OCI-LY7 (cell line): Measurements from ENCODE around the gene LSAMP. TPM values are rescaled to one million over a fixed set of nuclear protein-coding genes. Genes with fewer than 3 reads are reported as not detected.

Source experiments
- BruUV-seq: library from RNA; stranded (reverse); fragments of 400-500 nt; replicated peaks from 2 replicates; lab custom pipeline; 2021; lab: Mats Ljungman, UMichigan
- CTCF ChIA-PET: fragments of 300-600 bp; sonication (Branson Sonifier 250); formaldehyde crosslinking; loops from one replicate; lab custom pipeline; 2022; ENCODE audit warnings: antibody characterized with exemption; ENCODE audit not compliant: unreplicated experiment; lab: Charles Lee
- POLR2A ChIA-PET: fragments of 300-600 bp; sonication (Branson Sonifier 250); formaldehyde crosslinking; loops from one replicate; lab custom pipeline; 2022; ENCODE audit warnings: antibody characterized with exemption; lab: Charles Lee
- DNase-seq: peaks from one replicate; pipeline ENCODE4 v3.0.0-alpha.2; 2015; ENCODE audit warnings: low spot score
- H2AFZ ChIP-seq: fragments of 200-600 bp; sonication (generic), shearing (Covaris generic); 2 replicates; pipeline ENCODE4 v1.6.1; 2014; ENCODE audit warnings: mild to moderate bottlenecking, antibody characterized with exemption, low read length, moderate library complexity
- H3K27ac ChIP-seq: fragments of 200-600 bp; sonication (generic); 2 replicates; pipeline ENCODE4 v1.5.1; 2014; ENCODE audit warnings: mixed run types, low read depth, mild to moderate bottlenecking, moderate library complexity, low read length, inconsistent platforms; ENCODE audit not compliant: poor library complexity, severe bottlenecking
- H3K36me3 ChIP-seq: fragments of 200-600 bp; sonication (generic); 2 replicates; pipeline ENCODE4 v1.6.1; 2014; ENCODE audit warnings: mild to moderate bottlenecking, antibody characterized with exemption, low read length, moderate library complexity, mixed read lengths; ENCODE audit not compliant: insufficient read depth
- H3K4me1 ChIP-seq: fragments of 200-600 bp; sonication (generic); 2 replicates; pipeline ENCODE4 v1.5.1; 2014; ENCODE audit warnings: mild to moderate bottlenecking, low read length; ENCODE audit not compliant: insufficient read depth, poor library complexity, severe bottlenecking
- H3K4me2 ChIP-seq: fragments of 200-600 bp; sonication (generic); 2 replicates; pipeline ENCODE4 v1.6.1; 2014; ENCODE audit warnings: mild to moderate bottlenecking, low read length
- H3K4me3 ChIP-seq: fragments of 200-600 bp; sonication (generic); 2 replicates; pipeline ENCODE4 v1.5.1; 2014; ENCODE audit warnings: mild to moderate bottlenecking, low read depth, low read length; ENCODE audit not compliant: poor library complexity, severe bottlenecking
- H3K79me2 ChIP-seq: fragments of 200-600 bp; sonication (generic); 2 replicates; pipeline ENCODE4 v1.6.1; 2016; ENCODE audit warnings: low read depth, mild to moderate bottlenecking, low read length, moderate library complexity, mixed read lengths; ENCODE audit not compliant: insufficient read depth
- H3K9me2 ChIP-seq: fragments of 200-600 bp; sonication (generic); 2 replicates; pipeline ENCODE4 v1.6.1; 2016; ENCODE audit warnings: mild to moderate bottlenecking, low read length, mixed read lengths; ENCODE audit not compliant: insufficient read depth
- H3K9me3 ChIP-seq: fragments of 200-600 bp; sonication (generic); 2 replicates; pipeline ENCODE4 v1.6.1; 2014; ENCODE audit warnings: mild to moderate bottlenecking, mixed run types, low read length, mixed read lengths
- H4K20me1 ChIP-seq: fragments of 200-600 bp; sonication (generic); 2 replicates; pipeline ENCODE4 v1.6.1; 2014; ENCODE audit warnings: mild to moderate bottlenecking, antibody characterized with exemption, low read length, moderate library complexity, mixed read lengths; ENCODE audit not compliant: insufficient read depth
- CTCF ChIP-seq: fragments of 200-600 bp; sonication (generic); conservative IDR thresholded peaks from 2 replicates; pipeline ENCODE4 v1.5.1; 2014; ENCODE audit warnings: mild to moderate bottlenecking, antibody characterized with exemption, low read length, moderate library complexity, mixed read lengths
- EZH2phosphoT487 ChIP-seq: fragments of 200-600 bp; sonication (generic); IDR thresholded peaks from 2 replicates; pipeline ENCODE4 v1.6.1; 2018; ENCODE audit warnings: low read depth, borderline replicate concordance, mild to moderate bottlenecking, mixed run types, antibody characterized with exemption, low read length, moderate library complexity, mixed read lengths
- intact Hi-C: fragments of 100-400 bp; cut with micrococcal nuclease; formaldehyde crosslinking; loops from one replicate; pipeline ENCODE4 v1.10.0; 2022; ENCODE audit not compliant: unreplicated experiment
- total RNA-seq, 2 experiments: library from RNA; depleted of rRNA in 1 of 2; stranded (reverse); fragments of >200 nt in 1 of 2; shearing (Covaris generic) in 1 of 2; gene quantifications; 2 replicates each; pipeline ENCODE4 v1.2.3, GENCODE V29; 2014 to 2022

The LSAMP gene
- total RNA-seq, 2 experiments from 2014 or later, result 1.4 TPM; not detected in 1

GRCh38 chr3:116423374-116423773 is 21.9 kb downstream of the LSAMP start:
- H3K79me2 ChIP-seq, result no peaks in the 10 kb centered on the region
- BruUV-seq, result no TSS peak
- ChIA-PET POLR2A (no interaction called here), CTCF (no interaction called here)
- TF ChIP-seq CTCF (no peak), EZH2phosphoT487 (no peak)
- DNase-seq, result no peak
- no peaks in the 10 kb centered on the region for H3K9me2 ChIP-seq
- no peaks in the 10 kb centered on the region for H3K9me3 ChIP-seq
- H4K20me1 ChIP-seq, result no peaks in the 10 kb centered on the region
- no peak overlapping the region for H3K27ac ChIP-seq
- intact Hi-C loops, result no loop called here
- H3K4me3 ChIP-seq, result no peak overlapping the region
- no peaks in the 10 kb centered on the region for H3K36me3 ChIP-seq
- H2AFZ ChIP-seq, result no peak overlapping the region
- no peaks in the 10 kb centered on the region for H3K4me1 ChIP-seq
- no peak overlapping the region for H3K4me2 ChIP-seq

GRCh38 chr3:116417151-116417550 is 28.1 kb downstream of the LSAMP start:
- ChIA-PET CTCF (no interaction called here), POLR2A (no interaction called here)
- no peaks in the 10 kb centered on the region for H3K36me3 ChIP-seq
- no peak overlapping the region for H3K27ac ChIP-seq
- no peaks in the 10 kb centered on the region for H3K4me1 ChIP-seq
- H2AFZ ChIP-seq, result no peak overlapping the region
- no peaks in the 10 kb centered on the region for H3K9me2 ChIP-seq
- no peak overlapping the region for H3K4me3 ChIP-seq
- intact Hi-C loops, result no loop called here
- no peaks in the 10 kb centered on the region for H3K79me2 ChIP-seq
- no peaks in the 10 kb centered on the region for H4K20me1 ChIP-seq
- no TSS peak for BruUV-seq
- TF ChIP-seq CTCF (no peak), EZH2phosphoT487 (no peak)
- no peak for DNase-seq
- no peaks in the 10 kb centered on the region for H3K9me3 ChIP-seq
- H3K4me2 ChIP-seq, result no peak overlapping the region

- ChIA-PET POLR2A (no interaction called here), CTCF (no interaction called here)
- Histone ChIP-seq H4K20me1 (no peaks in the 10 kb centered on the region), H3K9me3 (no peaks in the 10 kb centered on the region), H3K79me2 (no peaks in the 10 kb centered on the region), H3K4me1 (no peaks in the 10 kb centered on the region), H2AFZ (no peak overlapping the region), H3K9me2 (no peaks in the 10 kb centered on the region), H3K36me3 (no peaks in the 10 kb centered on the region), H3K4me2 (no peak overlapping the region), H3K4me3 (no peak overlapping the region), H3K27ac (no peak overlapping the region)
- no peak for TF ChIP-seq CTCF
- TF ChIP-seq EZH2phosphoT487, result no peak
- no TSS peak for BruUV-seq
- no peak for DNase-seq
- intact Hi-C loops, result no loop called here
Observed at GRCh38 chr3:116413319-116413718, 32.0 kb downstream of the LSAMP start.
